ENCODE results near the gene MICAL2. TPM values are rescaled to one million over a fixed set of nuclear protein-coding genes. Genes with fewer than 3 reads are reported as not detected.

Gene MICAL2
- total RNA-seq, 1 experiment from 2014 or later, result 151 TPM

DNA sequence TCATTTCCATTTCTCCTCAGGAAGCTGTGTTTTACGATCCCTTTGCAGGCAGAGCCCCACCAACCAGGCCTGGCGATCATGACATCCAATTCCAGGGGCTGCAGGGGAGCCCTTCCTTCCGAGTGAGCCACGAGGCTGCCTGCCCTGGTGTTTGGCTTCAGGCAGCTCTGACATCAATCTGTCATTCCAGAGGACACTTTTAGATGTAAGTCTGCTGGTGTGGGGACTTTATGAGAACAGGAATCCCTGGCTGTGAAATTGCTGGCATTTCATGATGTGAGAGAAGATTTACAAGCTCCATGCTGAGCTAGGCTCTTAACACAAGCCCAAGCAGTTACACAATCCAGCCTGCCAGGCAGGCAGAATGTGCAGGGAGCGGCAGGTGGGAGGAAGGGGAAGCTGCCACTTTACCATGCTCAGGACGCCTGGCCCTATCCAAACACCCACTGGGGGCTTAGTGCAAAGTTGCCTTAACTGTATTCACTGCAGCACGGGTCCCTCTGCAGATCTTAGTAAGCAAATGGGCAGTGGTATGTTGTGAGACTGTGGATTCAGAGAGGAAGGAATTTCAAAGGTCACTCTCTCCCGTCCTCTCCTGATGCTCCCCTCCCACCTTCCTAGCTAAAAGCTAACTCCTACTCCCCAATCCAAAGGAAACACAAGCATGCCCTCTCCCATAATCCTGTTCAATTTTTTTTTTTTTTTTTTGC, 43.4 kb upstream of the MICAL2 start:
- ChIA-PET CTCF (interaction anchor here (0.6 to 4.1 kb wide), 14 partner anchors 10 to 214 kb away, joined by 3 to 55 read pairs (median 4); no protein-coding TSS in a partner anchor), POLR2A (interaction anchor here (0.7 to 4.1 kb wide), 24 partner anchors 11 to 1053 kb away, joined by 3 to 82 read pairs (median 4); partner anchors contain the start of genes MICAL2 and USP47)
- Mint-ChIP-seq H3K4me3 (ENCODE audit: unreplicated experiment) (peak overlapping the region; percentile 49), H3K27ac (ENCODE audit: low read depth, unreplicated experiment) (peak overlapping the region; percentile 95), H3K27me3 (ENCODE audit: insufficient read depth, unreplicated experiment) (no peaks in the 10 kb centered on the region), H3K4me1 (ENCODE audit: insufficient read depth, unreplicated experiment) (peaks cover 53% of the 10 kb centered on the region), H3K36me3 (ENCODE audit: insufficient read depth, unreplicated experiment) (no peaks in the 10 kb centered on the region), H3K9me3 (ENCODE audit: unreplicated experiment) (no peaks in the 10 kb centered on the region)
- TSS peak; percentile 81 for BruUV-seq (replicated peaks)
- intact Hi-C loops (cut with micrococcal nuclease), result loop anchor here (2.0 kb wide), 1 partner anchor 14 kb away; no protein-coding TSS in a partner anchor
- TF ChIP-seq, protein P1, sequence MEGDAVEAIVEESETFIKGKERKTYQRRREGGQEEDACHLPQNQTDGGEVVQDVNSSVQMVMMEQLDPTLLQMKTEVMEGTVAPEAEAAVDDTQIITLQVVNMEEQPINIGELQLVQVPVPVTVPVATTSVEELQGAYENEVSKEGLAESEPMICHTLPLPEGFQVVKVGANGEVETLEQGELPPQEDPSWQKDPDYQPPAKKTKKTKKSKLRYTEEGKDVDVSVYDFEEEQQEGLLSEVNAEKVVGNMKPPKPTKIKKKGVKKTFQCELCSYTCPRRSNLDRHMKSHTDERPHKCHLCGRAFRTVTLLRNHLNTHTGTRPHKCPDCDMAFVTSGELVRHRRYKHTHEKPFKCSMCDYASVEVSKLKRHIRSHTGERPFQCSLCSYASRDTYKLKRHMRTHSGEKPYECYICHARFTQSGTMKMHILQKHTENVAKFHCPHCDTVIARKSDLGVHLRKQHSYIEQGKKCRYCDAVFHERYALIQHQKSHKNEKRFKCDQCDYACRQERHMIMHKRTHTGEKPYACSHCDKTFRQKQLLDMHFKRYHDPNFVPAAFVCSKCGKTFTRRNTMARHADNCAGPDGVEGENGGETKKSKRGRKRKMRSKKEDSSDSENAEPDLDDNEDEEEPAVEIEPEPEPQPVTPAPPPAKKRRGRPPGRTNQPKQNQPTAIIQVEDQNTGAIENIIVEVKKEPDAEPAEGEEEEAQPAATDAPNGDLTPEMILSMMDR (IDR thresholded peaks at IDR 0.05; ENCODE audit: unreplicated experiment), result no peak
- DNase-seq (ENCODE audit: unreplicated experiment), result peak; percentile 82

DNA sequence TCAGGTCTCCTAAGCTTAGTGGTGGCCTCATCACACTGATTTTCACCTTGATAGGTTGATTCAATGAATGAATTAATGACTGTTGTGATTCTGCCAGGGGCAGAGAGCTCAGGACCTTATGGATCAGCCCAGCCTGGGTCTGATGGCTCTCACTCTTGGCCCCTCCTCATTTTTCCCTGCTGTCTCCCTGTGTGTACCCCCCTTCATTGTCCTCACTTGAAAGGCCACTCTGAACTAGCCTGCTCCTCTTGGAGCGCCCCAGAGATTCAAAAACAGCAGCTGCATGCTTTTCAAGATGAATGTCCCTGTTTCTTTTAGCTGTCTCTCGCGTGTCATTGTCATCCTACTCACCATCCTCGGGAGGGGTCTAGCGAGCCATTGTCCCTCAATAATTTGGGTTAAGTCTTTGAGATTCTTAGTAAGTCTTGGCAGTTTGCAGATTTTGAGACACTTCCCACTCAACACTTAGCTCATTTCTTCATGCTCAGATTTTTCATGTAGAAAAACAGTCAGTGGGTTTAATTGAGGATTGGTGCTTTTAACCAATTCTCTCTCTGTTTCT, 42.5 kb upstream of the MICAL2 start:
- H3K4me1 Mint-ChIP-seq (ENCODE audit: insufficient read depth, unreplicated experiment), result peaks cover 53% of the 10 kb centered on the region
- no peaks in the 10 kb centered on the region for H3K27me3 Mint-ChIP-seq (ENCODE audit: insufficient read depth, unreplicated experiment)
- ChIA-PET CTCF (interaction anchor here (0.5 to 4.1 kb wide), 10 partner anchors 9 to 504 kb away, joined by 3 to 55 read pairs (median 4); no protein-coding TSS in a partner anchor), POLR2A (interaction anchor here (1.2 to 4.1 kb wide), 6 partner anchors 10 to 213 kb away, joined by 3 to 82 read pairs (median 34); no protein-coding TSS in a partner anchor)
- no peaks in the 10 kb centered on the region for H3K36me3 Mint-ChIP-seq (ENCODE audit: insufficient read depth, unreplicated experiment)
- TF ChIP-seq, protein P1 (IDR thresholded peaks at IDR 0.05; ENCODE audit: unreplicated experiment), result no peak
- BruUV-seq (replicated peaks), result no TSS peak
- no peak for DNase-seq (ENCODE audit: unreplicated experiment)
- intact Hi-C loops (cut with micrococcal nuclease), result loop anchor here (2.0 kb wide), 1 partner anchor 13 kb away; no protein-coding TSS in a partner anchor
- no peak overlapping the region for H3K4me3 Mint-ChIP-seq (ENCODE audit: unreplicated experiment)
- H3K9me3 Mint-ChIP-seq (ENCODE audit: unreplicated experiment), result no peaks in the 10 kb centered on the region
- H3K27ac Mint-ChIP-seq (ENCODE audit: low read depth, unreplicated experiment), result peak overlapping the region; percentile 95

DNA sequence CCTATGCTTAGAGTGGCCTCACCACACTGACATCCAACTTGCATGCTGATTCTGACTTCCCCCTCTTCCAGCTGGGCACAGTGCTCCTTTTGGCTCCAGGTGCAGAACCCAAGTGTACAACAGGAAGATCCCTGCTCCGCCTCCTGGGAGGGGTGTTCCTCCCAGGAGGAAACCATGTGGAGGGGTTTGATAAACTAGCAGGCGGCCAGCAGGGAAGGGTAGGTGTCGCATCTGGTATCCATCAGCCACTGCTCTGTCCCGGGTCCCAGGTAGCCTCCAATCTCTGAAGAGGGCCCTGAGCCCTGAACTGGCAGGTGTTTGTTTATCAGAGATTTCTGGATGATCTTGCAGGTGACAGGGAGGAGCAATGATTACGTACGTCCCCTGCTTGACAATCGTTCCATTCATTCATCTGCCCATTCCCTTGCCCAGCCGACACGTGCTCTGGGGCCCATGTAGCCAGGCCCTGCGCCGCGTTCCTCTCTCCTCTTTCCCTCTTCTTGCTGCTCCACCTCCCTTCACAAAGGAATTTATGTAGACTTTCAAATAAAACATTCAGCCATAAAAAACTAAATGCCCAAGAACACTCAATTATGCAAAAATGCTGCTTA, 41.2 kb upstream of the MICAL2 start:
- H3K4me1 Mint-ChIP-seq (ENCODE audit: insufficient read depth, unreplicated experiment), result peaks cover 48% of the 10 kb centered on the region
- peak overlapping the region; percentile 61 for H3K27ac Mint-ChIP-seq (ENCODE audit: low read depth, unreplicated experiment)
- intact Hi-C loops (cut with micrococcal nuclease), result no loop called here
- no peaks in the 10 kb centered on the region for H3K9me3 Mint-ChIP-seq (ENCODE audit: unreplicated experiment)
- no TSS peak for BruUV-seq (replicated peaks)
- no peak overlapping the region for H3K4me3 Mint-ChIP-seq (ENCODE audit: unreplicated experiment)
- ChIA-PET POLR2A (interaction anchor here (4.1 kb wide), 1 partner anchor 17 kb away, joined by 65 read pairs; no protein-coding TSS in a partner anchor), CTCF (no interaction called here)
- TF ChIP-seq, protein P1 (IDR thresholded peaks at IDR 0.05; ENCODE audit: unreplicated experiment), result no peak
- no peaks in the 10 kb centered on the region for H3K27me3 Mint-ChIP-seq (ENCODE audit: insufficient read depth, unreplicated experiment)
- DNase-seq (ENCODE audit: unreplicated experiment), result no peak
- H3K36me3 Mint-ChIP-seq (ENCODE audit: insufficient read depth, unreplicated experiment), result no peaks in the 10 kb centered on the region

Measured in MCF 10A (cell line).